Neutrophil (primary cell): Measurements from ENCODE around the gene CCDC34.
"Not testable (repeated sequence)": the region's sequence is repeated elsewhere in the genome, so short reads cannot be mapped to it uniquely, and the experiment has no call there.

ENCODE experiments used
- H3K27ac ChIP-seq: fragments of 200-600 bp; sonication (generic); 2 replicates; pipeline ENCODE4 v1.5.1; 2016; ENCODE audit warnings: mild to moderate bottlenecking, moderate library complexity
- H3K27me3 ChIP-seq: fragments of 200-600 bp; sonication (generic); 2 replicates; pipeline ENCODE4 v1.6.0; 2016; ENCODE audit warnings: mild to moderate bottlenecking
- H3K36me3 ChIP-seq: fragments of 200-600 bp; sonication (generic); 2 replicates; pipeline ENCODE4 v1.5.1; 2017
- H3K4me1 ChIP-seq, 2 experiments: fragments of 200-600 bp in 1 of 2; sonication (generic) in 1 of 2; 1 replicate in 1 of 2; 2 replicates in 1 of 2; pipeline versions ENCODE4 v1.5.1 to v1.6.1; 2013 to 2016; ENCODE audit warnings: low read depth in 1 of 2, low read length in 1 of 2, mild to moderate bottlenecking in 1 of 2, moderate library complexity in 1 of 2; ENCODE audit not compliant: control insufficient read depth in 1 of 2, insufficient read depth in 1 of 2
- H3K4me3 ChIP-seq, 2 experiments: fragments of 200-600 bp in 1 of 2; sonication (generic) in 1 of 2; 1 replicate in 1 of 2; 2 replicates in 1 of 2; pipeline ENCODE4 v1.5.1; 2013 to 2016; ENCODE audit warnings: low read depth in 1 of 2, low read length in 1 of 2, mild to moderate bottlenecking in 1 of 2, moderate library complexity in 1 of 2
- H3K9me3 ChIP-seq: fragments of 200-600 bp; sonication (generic); 2 replicates; pipeline ENCODE4 v1.5.1; 2016
- TF ChIP-seq, protein P1 (sequence below): fragments of 200-600 bp; sonication (generic); IDR thresholded peaks from 2 replicates; pipeline ENCODE4 v1.5.1; 2016; ENCODE audit warnings: antibody characterized with exemption

Gene CCDC34

DNA sequence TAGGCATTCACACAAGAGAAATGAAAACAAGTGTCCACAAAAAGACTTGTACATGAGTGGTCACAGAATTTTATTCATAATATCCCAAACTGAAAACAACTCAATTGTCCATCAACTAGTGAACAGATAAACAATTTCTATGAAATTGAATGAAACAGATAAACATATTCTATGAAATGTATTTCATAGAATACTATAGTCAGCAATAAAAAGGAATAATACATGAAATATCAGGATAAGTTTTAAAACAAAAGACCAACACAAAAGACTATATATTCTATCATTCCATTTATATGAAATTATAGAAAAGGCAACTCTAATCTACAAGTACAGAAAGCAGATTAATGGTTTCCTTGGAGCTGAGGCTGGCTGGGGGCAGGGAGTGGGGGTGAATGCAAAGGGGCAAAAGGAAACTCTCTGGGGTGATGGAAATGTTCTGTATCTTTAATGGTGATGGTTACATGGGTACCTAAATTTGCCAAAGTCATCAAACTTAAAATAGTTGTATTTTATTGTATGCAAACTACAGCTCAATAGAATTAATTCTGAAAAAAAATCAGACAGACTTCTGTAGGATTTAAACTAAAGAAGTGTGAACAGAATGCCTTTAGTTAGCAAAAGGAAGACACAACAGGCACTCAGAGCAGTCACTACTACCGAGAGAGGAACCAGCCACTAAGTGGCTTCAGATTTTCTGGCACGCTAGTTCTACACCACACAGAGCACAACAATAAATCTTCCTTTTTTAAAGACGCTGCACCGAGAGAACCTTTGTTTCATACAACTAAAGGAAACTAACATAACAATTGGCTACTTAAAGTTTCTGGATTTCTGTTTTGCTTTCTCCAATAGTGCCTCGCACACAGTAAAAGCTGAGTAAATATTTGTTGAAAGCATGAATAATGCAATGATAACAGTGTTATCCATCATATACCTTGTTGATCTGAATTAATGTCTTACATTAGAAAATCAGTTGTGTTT is 15.4 kb downstream of the CCDC34 start:
- Histone ChIP-seq H3K36me3 (no peaks in the 10 kb centered on the region), H3K9me3 (no peaks in the 10 kb centered on the region), H3K4me1 (no peaks in the 10 kb centered on the region), H3K27ac (no peak overlapping the region), H3K4me3 (no peak overlapping the region), H3K27me3 (no peaks in the 10 kb centered on the region)
- TF ChIP-seq, protein P1, sequence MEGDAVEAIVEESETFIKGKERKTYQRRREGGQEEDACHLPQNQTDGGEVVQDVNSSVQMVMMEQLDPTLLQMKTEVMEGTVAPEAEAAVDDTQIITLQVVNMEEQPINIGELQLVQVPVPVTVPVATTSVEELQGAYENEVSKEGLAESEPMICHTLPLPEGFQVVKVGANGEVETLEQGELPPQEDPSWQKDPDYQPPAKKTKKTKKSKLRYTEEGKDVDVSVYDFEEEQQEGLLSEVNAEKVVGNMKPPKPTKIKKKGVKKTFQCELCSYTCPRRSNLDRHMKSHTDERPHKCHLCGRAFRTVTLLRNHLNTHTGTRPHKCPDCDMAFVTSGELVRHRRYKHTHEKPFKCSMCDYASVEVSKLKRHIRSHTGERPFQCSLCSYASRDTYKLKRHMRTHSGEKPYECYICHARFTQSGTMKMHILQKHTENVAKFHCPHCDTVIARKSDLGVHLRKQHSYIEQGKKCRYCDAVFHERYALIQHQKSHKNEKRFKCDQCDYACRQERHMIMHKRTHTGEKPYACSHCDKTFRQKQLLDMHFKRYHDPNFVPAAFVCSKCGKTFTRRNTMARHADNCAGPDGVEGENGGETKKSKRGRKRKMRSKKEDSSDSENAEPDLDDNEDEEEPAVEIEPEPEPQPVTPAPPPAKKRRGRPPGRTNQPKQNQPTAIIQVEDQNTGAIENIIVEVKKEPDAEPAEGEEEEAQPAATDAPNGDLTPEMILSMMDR, result no peak

DNA sequence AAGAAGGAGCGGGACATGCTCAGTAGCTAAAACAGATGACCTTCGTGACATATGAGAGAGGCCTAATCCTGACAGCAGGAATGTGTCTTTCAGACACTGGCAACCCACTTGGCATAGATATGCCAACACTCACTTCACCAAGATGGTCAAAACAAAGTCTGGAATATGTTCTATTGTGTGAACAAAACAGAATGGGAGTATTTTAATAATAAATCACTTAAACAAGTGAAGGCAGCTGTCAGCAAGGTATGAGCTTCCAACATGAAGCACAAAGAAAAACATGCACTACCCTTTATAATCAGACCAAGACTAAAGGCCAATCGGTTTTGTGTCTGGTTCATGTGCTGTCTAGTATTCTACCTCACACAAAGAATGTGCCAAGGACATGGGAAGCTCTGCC is 23.1 kb downstream of the CCDC34 start:
- Histone ChIP-seq H3K4me3 (no peak overlapping the region), H3K36me3 (no peaks in the 10 kb centered on the region), H3K27me3 (no peaks in the 10 kb centered on the region), H3K9me3 (no peaks in the 10 kb centered on the region), H3K27ac (no peak overlapping the region), H3K4me1 (no peaks in the 10 kb centered on the region)
- TF ChIP-seq, protein P1, result no peak

DNA sequence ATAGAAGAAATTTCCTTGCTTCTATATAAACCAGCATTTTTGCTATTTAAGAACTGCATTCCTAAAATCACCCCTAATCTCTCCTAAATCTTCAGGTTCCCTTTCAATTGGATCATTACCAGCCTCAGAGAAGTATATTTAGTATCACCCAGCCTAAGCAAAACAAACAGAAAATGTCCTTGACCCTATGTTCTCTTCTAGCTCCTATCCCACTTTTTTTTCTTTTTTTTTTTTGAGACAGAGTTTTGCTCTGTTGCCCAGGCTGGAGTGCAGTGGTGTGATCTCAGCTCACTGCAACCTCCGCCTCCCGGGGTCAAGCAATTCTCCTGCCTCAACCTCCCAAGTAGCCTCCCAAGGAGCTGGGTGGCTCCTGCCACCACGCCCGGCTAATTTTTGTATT is 28.3 kb downstream of the CCDC34 start:
- not testable (repeated sequence) for H3K9me3 ChIP-seq, H3K27ac ChIP-seq, H3K4me1 ChIP-seq, H3K36me3 ChIP-seq, H3K27me3 ChIP-seq, H3K4me3 ChIP-seq

DNA sequence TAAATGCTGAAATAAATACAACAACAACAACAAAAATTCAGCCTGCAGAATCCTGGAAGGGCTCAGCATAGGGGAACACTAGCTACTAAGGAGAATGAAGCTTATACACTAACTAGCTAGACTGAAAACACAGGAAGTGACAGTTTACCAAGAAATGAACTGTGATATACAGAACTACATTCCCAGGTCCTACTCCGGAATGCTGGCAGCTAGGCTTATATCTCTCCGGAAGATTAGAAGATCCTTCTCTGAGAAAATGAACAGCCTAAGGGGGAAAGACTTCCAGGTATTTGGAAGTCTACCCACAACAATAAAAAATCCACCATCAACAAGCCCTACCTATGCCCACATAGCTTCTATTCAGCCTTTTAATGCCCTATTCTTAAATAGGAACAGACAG is 31.0 kb downstream of the CCDC34 start:
- TF ChIP-seq, protein P1, result no peak
- no peaks in the 10 kb centered on the region for H3K36me3 ChIP-seq
- H3K4me3 ChIP-seq, result no peak overlapping the region
- H3K27ac ChIP-seq, result no peak overlapping the region
- no peaks in the 10 kb centered on the region for H3K4me1 ChIP-seq
- no peaks in the 10 kb centered on the region for H3K9me3 ChIP-seq
- H3K27me3 ChIP-seq, result no peaks in the 10 kb centered on the region

DNA sequence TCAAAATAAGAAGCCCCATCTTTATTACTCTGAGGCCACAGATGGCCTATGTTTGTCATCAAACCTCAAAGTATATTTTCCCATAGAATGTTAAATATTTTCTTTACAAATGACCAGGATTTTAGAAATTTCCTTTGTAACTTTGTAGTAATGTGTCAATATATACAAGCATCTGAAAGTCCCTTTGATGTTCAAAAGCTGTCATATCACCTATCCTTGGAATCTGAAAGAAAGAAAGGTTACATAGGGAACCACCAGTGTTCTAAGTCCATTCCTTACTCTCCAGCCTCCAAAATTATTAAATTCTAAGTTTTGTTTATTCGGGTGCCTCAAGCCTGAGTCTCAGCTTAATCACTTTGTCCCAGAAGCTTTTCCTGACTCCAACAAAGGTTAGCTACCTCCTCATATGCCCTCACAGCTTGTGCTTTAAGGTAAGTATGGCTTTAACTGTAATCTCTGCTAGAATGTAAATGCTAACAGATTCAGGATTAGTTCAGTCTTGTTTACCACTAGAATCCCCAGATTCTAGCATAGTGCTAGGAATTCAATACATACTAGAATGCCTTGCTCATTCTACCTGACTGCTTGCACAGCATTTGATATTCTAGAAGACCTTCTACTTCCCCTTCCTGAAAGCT is 32.3 kb downstream of the CCDC34 start:
- Histone ChIP-seq H3K4me1 (no peaks in the 10 kb centered on the region), H3K27me3 (no peaks in the 10 kb centered on the region), H3K27ac (no peak overlapping the region), H3K9me3 (no peaks in the 10 kb centered on the region), H3K36me3 (no peaks in the 10 kb centered on the region), H3K4me3 (no peak overlapping the region)
- TF ChIP-seq, protein P1, result no peak
